NCI-H1092 treated with DMSO at 0.1 percent for 48 hours (cell line): Measurements from ENCODE around the gene SMIM23.

Experiments
- DNase-seq: peaks from one replicate; lab custom pipeline; 2025; lab: John Stamatoyannopoulos, UW

Gene SMIM23

GRCh38 chr5:171785517-171785916, at the start of gene SMIM23:
SMIM23 (plus strand) TSS chr5:171785817; CDS start chr5:171785872, 55 bp downstream.
- no peak for DNase-seq

GRCh38 chr5:171736976-171737891, 48.4 kb upstream of the SMIM23 start:
- no peak for DNase-seq

- no peak for DNase-seq
Observed at GRCh38 chr5:171738501-171738900, 47.1 kb upstream of the SMIM23 start.

GRCh38 chr5:171739271-171739670, 46.3 kb upstream of the SMIM23 start:
- DNase-seq: no peak

GRCh38 chr5:171743436-171744076, 42.1 kb upstream of the SMIM23 start:
- no peak for DNase-seq

GRCh38 chr5:171744264-171744663, 41.4 kb upstream of the SMIM23 start:
- DNase-seq: no peak

GRCh38 chr5:171744882-171745281, 40.7 kb upstream of the SMIM23 start:
- no peak for DNase-seq

- DNase-seq: no peak
Observed at GRCh38 chr5:171745602-171746001, 40.0 kb upstream of the SMIM23 start.

- no peak for DNase-seq
Observed at GRCh38 chr5:171747061-171747859, 38.4 kb upstream of the SMIM23 start.

- DNase-seq: no peak
Observed at GRCh38 chr5:171748720-171749119, 36.9 kb upstream of the SMIM23 start.

GRCh38 chr5:171749365-171749764, 36.3 kb upstream of the SMIM23 start:
- no peak for DNase-seq

- no peak for DNase-seq
Observed at GRCh38 chr5:171750311-171750788, 35.3 kb upstream of the SMIM23 start.

- DNase-seq: no peak
Observed at GRCh38 chr5:171755354-171755821, 30.2 kb upstream of the SMIM23 start.

GRCh38 chr5:171757853-171758535, 27.6 kb upstream of the SMIM23 start:
- no peak for DNase-seq

GRCh38 chr5:171759777-171760176, 25.8 kb upstream of the SMIM23 start:
- no peak for DNase-seq

- DNase-seq: no peak
Observed at GRCh38 chr5:171762021-171762608, 23.5 kb upstream of the SMIM23 start.

- DNase-seq: no peak
Observed at GRCh38 chr5:171762903-171763302, 22.7 kb upstream of the SMIM23 start.

- DNase-seq: no peak
Observed at GRCh38 chr5:171764265-171764664, 21.4 kb upstream of the SMIM23 start.

- DNase-seq: no peak
Observed at GRCh38 chr5:171766875-171767274, 18.7 kb upstream of the SMIM23 start.

GRCh38 chr5:171770153-171770552, 15.5 kb upstream of the SMIM23 start:
- no peak for DNase-seq

- no peak for DNase-seq
Observed at GRCh38 chr5:171771856-171772255, 13.8 kb upstream of the SMIM23 start.
